Activated CD8-positive, alpha-beta T cell treated with anti-CD3 and anti-CD28 coated beads for 36 hours (primary cell): ENCODE measurements around the gene FBXO3. TPM values are rescaled to one million over a fixed set of nuclear protein-coding genes. Genes with fewer than 3 reads are reported as not detected.

Experiments
- ATAC-seq: fragments of 200-7000 bp; cut with Tn5 transposase; one replicate; pipeline ENCODE4 v1.10.0; 2021; ENCODE audit warnings: mild to moderate bottlenecking, moderate library complexity
- CTCF ChIA-PET: fragments of 350-600 bp; sonication (Branson Sonifier 250); formaldehyde crosslinking; loops from one replicate; lab custom pipeline; 2021; ENCODE audit warnings: antibody characterized with exemption; lab: Charles Lee
- POLR2A ChIA-PET: fragments of 350-600 bp; sonication (Branson Sonifier 250); formaldehyde crosslinking; loops from one replicate; lab custom pipeline; 2021; ENCODE audit warnings: antibody characterized with exemption; lab: Charles Lee
- DNase-seq: peaks from one replicate; pipeline ENCODE4 v3.0.0-alpha.2; 2020
- H3K27ac Mint-ChIP-seq: one replicate; pipeline ENCODE4 v1.8.0; 2021; ENCODE audit warnings: mild to moderate bottlenecking, mixed read lengths
- H3K27me3 Mint-ChIP-seq: one replicate; pipeline ENCODE4 v1.8.0; 2021; ENCODE audit warnings: mixed read lengths
- H3K36me3 Mint-ChIP-seq: one replicate; pipeline ENCODE4 v1.8.0; 2021; ENCODE audit warnings: low read depth, mixed read lengths
- H3K4me1 Mint-ChIP-seq: one replicate; pipeline ENCODE4 v1.8.0; 2021; ENCODE audit warnings: low read depth, mixed read lengths
- H3K4me3 Mint-ChIP-seq: one replicate; pipeline ENCODE4 v1.8.0; 2021; ENCODE audit warnings: mild to moderate bottlenecking, moderate library complexity, mixed read lengths
- H3K9me3 Mint-ChIP-seq: one replicate; pipeline ENCODE4 v1.8.0; 2021; ENCODE audit warnings: mixed read lengths
- intact Hi-C: fragments of 100-400 bp; cut with micrococcal nuclease; formaldehyde crosslinking; loops from one replicate; pipeline ENCODE4 v1.10.0; 2022
- total RNA-seq, 2 experiments: library from RNA; stranded (reverse); gene quantifications; one replicate each; pipeline ENCODE4 v1.2.3, GENCODE V29; 2021
- TF ChIP-seq, protein P1 (sequence below): fragments of 200-600 bp; IDR thresholded peaks from one replicate; pipeline ENCODE4 v1.8.0; 2022; ENCODE audit warnings: antibody characterized with exemption, mild to moderate bottlenecking

FBXO3 gene
- total RNA-seq, 2 experiments from 2014 or later, result 9.0 to 11.5 TPM

DNA sequence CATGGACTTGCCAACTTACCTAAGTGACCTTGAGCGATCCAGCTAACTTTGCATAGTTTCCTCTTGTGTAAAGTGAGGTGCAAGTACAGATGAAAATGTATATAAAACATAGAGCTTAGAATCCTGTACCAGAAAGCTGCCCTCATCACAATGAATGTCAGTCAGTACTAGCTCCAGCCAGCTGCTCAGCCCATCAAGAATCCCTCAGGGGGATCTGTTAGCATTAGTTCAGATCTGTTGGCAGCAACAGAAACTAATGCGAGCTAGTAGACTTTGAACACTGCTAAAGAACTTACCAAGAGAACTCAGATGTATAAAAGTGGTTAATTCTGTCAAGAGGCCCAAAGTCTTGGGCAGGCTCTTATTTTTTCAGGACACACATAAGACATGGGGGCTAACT is 67.4 kb downstream of the FBXO3 start:
- no peaks in the 10 kb centered on the region for H3K4me1 Mint-ChIP-seq
- no peaks in the 10 kb centered on the region for H3K27me3 Mint-ChIP-seq
- TF ChIP-seq, protein P1, sequence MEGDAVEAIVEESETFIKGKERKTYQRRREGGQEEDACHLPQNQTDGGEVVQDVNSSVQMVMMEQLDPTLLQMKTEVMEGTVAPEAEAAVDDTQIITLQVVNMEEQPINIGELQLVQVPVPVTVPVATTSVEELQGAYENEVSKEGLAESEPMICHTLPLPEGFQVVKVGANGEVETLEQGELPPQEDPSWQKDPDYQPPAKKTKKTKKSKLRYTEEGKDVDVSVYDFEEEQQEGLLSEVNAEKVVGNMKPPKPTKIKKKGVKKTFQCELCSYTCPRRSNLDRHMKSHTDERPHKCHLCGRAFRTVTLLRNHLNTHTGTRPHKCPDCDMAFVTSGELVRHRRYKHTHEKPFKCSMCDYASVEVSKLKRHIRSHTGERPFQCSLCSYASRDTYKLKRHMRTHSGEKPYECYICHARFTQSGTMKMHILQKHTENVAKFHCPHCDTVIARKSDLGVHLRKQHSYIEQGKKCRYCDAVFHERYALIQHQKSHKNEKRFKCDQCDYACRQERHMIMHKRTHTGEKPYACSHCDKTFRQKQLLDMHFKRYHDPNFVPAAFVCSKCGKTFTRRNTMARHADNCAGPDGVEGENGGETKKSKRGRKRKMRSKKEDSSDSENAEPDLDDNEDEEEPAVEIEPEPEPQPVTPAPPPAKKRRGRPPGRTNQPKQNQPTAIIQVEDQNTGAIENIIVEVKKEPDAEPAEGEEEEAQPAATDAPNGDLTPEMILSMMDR, result no peak
- DNase-seq, result no peak
- no peak overlapping the region for H3K27ac Mint-ChIP-seq
- ChIA-PET POLR2A (no interaction called here), CTCF (interaction anchor here (1.7 to 3.9 kb wide), 3 partner anchors 9 to 35 kb away, joined by 3 to 20 read pairs (median 4); no protein-coding TSS in a partner anchor)
- no peaks in the 10 kb centered on the region for H3K9me3 Mint-ChIP-seq
- H3K4me3 Mint-ChIP-seq, result no peak overlapping the region
- intact Hi-C loops, result no loop called here
- peaks cover 4% of the 10 kb centered on the region for H3K36me3 Mint-ChIP-seq
- ATAC-seq, result no peak

DNA sequence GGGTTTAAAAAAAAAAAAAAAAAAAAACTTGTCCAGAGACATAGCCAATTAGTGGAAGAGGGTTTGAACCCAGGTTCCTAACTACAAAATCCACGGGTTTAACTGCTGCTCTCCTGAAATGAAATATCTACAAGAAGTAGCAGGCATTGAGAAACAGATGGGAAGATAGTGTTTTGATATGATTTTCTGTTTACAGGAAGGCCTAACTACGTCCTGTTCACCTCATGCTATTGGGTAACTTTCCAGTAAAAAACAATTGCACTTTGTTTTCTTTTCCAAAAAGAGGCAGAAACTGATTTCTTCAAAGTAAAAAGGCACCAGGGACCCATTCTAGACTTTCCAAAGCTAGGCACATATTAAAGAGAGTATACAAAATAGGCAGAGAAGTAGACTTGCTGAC is 67.8 kb downstream of the FBXO3 start:
- Mint-ChIP-seq H3K9me3 (no peaks in the 10 kb centered on the region), H3K4me3 (no peak overlapping the region), H3K27ac (no peak overlapping the region), H3K27me3 (no peaks in the 10 kb centered on the region), H3K4me1 (peaks cover under 1% of the 10 kb centered on the region), H3K36me3 (peaks cover 4% of the 10 kb centered on the region)
- intact Hi-C loops, result no loop called here
- no peak for ATAC-seq
- ChIA-PET CTCF (interaction anchor here (1.7 to 3.9 kb wide), 3 partner anchors 9 to 36 kb away, joined by 3 to 20 read pairs (median 4); no protein-coding TSS in a partner anchor), POLR2A (no interaction called here)
- no peak for DNase-seq
- TF ChIP-seq, protein P1, result no peak

DNA sequence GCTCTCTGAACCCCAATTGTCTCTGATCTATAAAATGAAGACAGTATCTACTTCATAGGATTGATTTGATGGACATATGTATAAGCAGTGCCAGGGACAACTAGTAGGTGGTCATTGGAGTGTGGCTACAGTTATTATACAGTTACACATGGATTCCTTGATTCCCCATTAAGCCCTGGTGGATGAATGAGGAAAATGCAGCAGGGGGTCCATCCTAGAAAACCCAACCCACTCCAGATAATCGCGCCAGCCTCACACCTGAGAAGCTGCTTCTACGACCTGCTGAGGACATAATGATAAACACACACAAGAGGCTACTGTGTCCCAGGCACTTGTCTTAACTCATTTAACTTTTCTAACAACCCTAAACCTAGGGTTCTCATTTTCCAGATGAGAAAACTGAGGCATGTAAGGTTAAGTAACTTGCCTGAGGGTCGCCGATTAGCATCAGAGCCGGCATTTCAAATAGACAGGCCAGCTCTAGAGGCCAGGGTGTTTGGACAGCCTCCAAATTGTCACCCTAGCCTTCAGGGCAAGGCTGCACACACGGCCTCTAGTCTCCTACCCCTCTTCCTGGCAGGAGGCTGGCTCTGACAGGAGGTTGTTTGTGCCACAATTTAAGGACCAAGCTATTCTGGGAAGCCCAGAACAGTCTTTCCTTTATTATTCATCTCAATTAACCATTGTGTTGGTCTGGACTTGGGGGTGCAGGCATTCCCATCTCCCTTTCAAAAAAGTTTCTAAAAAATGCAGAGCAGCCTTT is 69.9 kb downstream of the FBXO3 start:
- Mint-ChIP-seq H3K4me1 (peaks cover 11% of the 10 kb centered on the region), H3K27ac (no peak overlapping the region)
- CTCF ChIA-PET, result interaction anchor here (1.7 to 3.9 kb wide), 2 partner anchors 11 to 38 kb away, joined by 6 to 20 read pairs; no protein-coding TSS in a partner anchor

DNA sequence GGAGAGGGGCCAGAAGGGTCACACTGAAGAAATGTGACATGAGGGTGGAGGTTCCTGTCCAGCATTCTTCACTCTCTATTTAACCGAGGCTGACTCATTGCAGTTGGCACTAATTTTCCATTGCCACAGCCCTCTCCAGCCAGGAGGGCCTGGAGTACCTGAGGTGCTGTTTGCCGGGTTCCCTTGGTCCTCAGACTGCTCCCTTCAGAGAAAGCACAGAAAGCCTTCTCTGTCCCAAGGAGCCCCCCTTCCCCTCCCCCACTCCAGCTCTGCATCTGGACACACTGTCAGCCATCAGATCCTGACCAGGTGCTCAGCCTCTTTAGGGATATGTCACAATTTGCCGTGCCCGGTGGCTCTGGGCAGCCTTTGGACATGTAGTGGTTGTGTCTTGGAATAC is 70.5 kb downstream of the FBXO3 start:
- no peak for ATAC-seq
- Mint-ChIP-seq H3K27me3 (peaks cover 2% of the 10 kb centered on the region), H3K9me3 (no peaks in the 10 kb centered on the region), H3K4me1 (peaks cover 11% of the 10 kb centered on the region), H3K27ac (no peak overlapping the region), H3K36me3 (no peaks in the 10 kb centered on the region), H3K4me3 (no peak overlapping the region)
- ChIA-PET CTCF (interaction anchor here (0.6 to 0.7 kb wide), 2 partner anchors 12 to 39 kb away, joined by 3 read pairs; no protein-coding TSS in a partner anchor), POLR2A (no interaction called here)
- intact Hi-C loops, result no loop called here
- DNase-seq, result no peak
- TF ChIP-seq, protein P1, result no peak

More for the DNA sequence above, 69.9 kb downstream of the FBXO3 start:
- Mint-ChIP-seq H3K36me3 (peaks cover 3% of the 10 kb centered on the region), H3K9me3 (no peaks in the 10 kb centered on the region), H3K4me3 (no peak overlapping the region), H3K27me3 (peaks cover 2% of the 10 kb centered on the region)
- POLR2A ChIA-PET, result no interaction called here
- DNase-seq, result no peak
- no peak for ATAC-seq
- TF ChIP-seq, protein P1, result no peak
- intact Hi-C loops, result no loop called here

DNA sequence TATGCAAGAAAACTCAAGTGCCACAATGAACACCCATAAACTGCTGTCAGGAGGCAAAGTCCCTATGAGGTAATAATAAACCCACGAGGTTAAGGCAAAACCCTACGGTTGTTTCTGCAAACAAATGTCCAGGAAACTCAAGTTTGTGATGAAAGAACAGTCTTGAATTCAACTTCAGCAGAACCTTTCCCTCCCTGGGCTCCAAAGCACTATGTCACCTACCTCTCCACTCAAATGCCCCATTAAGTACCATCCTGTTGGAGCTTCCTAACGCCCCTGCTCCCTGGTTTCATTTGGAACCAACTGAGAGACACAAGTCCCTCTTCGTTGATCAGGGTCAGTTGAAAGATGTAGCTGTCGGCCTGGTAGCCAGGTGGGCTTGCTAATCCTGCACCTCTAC is 71.1 kb downstream of the FBXO3 start:
- no peak for DNase-seq

More for the DNA sequence above, 71.1 kb downstream of the FBXO3 start:
- ATAC-seq, result no peak
- Mint-ChIP-seq H3K9me3 (no peaks in the 10 kb centered on the region), H3K27me3 (peaks cover 3% of the 10 kb centered on the region), H3K36me3 (no peaks in the 10 kb centered on the region), H3K4me1 (peaks cover 11% of the 10 kb centered on the region), H3K27ac (no peak overlapping the region), H3K4me3 (no peak overlapping the region)
- CTCF ChIA-PET, result interaction anchor here (0.6 to 0.7 kb wide), 2 partner anchors 12 to 39 kb away, joined by 3 read pairs; no protein-coding TSS in a partner anchor
- TF ChIP-seq, protein P1, result no peak
- POLR2A ChIA-PET, result interaction anchor here (0.8 kb wide), 1 partner anchor 11 kb away, joined by 3 read pairs; no protein-coding TSS in a partner anchor
- intact Hi-C loops, result no loop called here
